Measurements from ENCODE around the gene FLNB. TPM values are rescaled to one million over a fixed set of nuclear protein-coding genes. Genes with fewer than 3 reads are reported as not detected.

FLNB gene
- total and polyA plus RNA-seq, 2 of the 4 experiments (the other 2 are of a cell fraction) = 78.0 to 136 TPM

- Histone ChIP-seq H3K9me3 (ENCODE audit: control insufficient read depth, insufficient read depth, low read length) (no peaks in the 10 kb centered on the region), H3K4me3 (ENCODE audit: insufficient read depth, low read depth, low read length) (no peak overlapping the region), H3K27ac (ENCODE audit: insufficient read depth, low read length) (no peak overlapping the region), H2BK15ac (ENCODE audit: low read depth, low read length) (no peak overlapping the region), H3K36me3 (ENCODE audit: control insufficient read depth, insufficient read depth, low read length) (no peaks in the 10 kb centered on the region), H2BK5ac (ENCODE audit: low read depth, low read length, poor library complexity, severe bottlenecking) (no peak overlapping the region), H3K18ac (ENCODE audit: low read depth, low read length) (no peak overlapping the region), H2AK5ac (ENCODE audit: low read depth, low read length) (no peak overlapping the region), H2BK20ac (ENCODE audit: low read depth, low read length) (no peak overlapping the region), H4K5ac (ENCODE audit: low read depth, low read length) (no peak overlapping the region), H3K14ac (replicated peaks; ENCODE audit: low read depth, low read length) (no peak overlapping the region), H4K8ac (ENCODE audit: low read depth in 2 of 2, low read length in 2 of 2) (no peak overlapping the region), H3K9ac (ENCODE audit: low read depth, low read length) (no peak overlapping the region), H4K91ac (ENCODE audit: insufficient read depth, low read depth, low read length) (no peak overlapping the region), H2AFZ (replicated peaks; ENCODE audit: low read length, poor library complexity) (no peak overlapping the region), H3K27me3 (ENCODE audit: control insufficient read depth, insufficient read depth, low read length) (no peaks in the 10 kb centered on the region), H4K20me1 (ENCODE audit: insufficient read depth, low read length) (peaks cover 92% of the 10 kb centered on the region), H3K56ac (ENCODE audit: extremely low read depth, insufficient read depth, low read length) (no peak overlapping the region), H3K23ac (ENCODE audit: low read depth, low read length) (no peak overlapping the region), H3K4me2 (ENCODE audit: low read depth, low read length) (no peak overlapping the region), H3K4me1 (ENCODE audit: control insufficient read depth, insufficient read depth, low read length) (peaks cover 29% of the 10 kb centered on the region), H3K9me1 (ENCODE audit: insufficient read depth, low read length) (peaks cover 32% of the 10 kb centered on the region), H2BK120ac (ENCODE audit: low read depth, low read length) (no peak overlapping the region), H3K79me1 (ENCODE audit: low read depth in 1 of 2, low read length in 2 of 2) (peaks cover 13 to 82% of the 10 kb centered on the region in 2 experiments), H2AK9ac (replicated peaks; ENCODE audit: low read depth, low read length, poor library complexity) (no peak overlapping the region), H3K4ac (ENCODE audit: low read depth, low read length) (no peak overlapping the region)
- in situ Hi-C loops (cut with MboI; ENCODE audit: low sequenced_read_pairs) = no loop called here
- ATAC-seq (ENCODE audit: low read depth) = no peak
- no peak for TF ChIP-seq USF2 (IDR thresholded peaks at IDR 0.05; ENCODE audit: low read depth, low read length)
- TF ChIP-seq MAFK (IDR thresholded peaks at IDR 0.05; ENCODE audit: low read depth, low read length) = no peak
- no peak for TF ChIP-seq RFX5 (IDR thresholded peaks at IDR 0.05; ENCODE audit: low read depth, low read length)
- no peak for TF ChIP-seq RCOR1 (IDR thresholded peaks at IDR 0.05; ENCODE audit: insufficient replicate concordance, low read length)
- no peak for TF ChIP-seq NFE2L2 (IDR thresholded peaks at IDR 0.05; ENCODE audit: low read depth, low read length)
- TF ChIP-seq POLR2A (IDR thresholded peaks at IDR 0.05; ENCODE audit: low read depth, low read length) = no peak
- TF ChIP-seq MXI1 (IDR thresholded peaks at IDR 0.05; ENCODE audit: borderline replicate concordance, low read depth, low read length) = no peak
- no peak for TF ChIP-seq BHLHE40 (IDR thresholded peaks at IDR 0.05; ENCODE audit: low read depth, low read length)
- TF ChIP-seq FOS (IDR thresholded peaks at IDR 0.05; ENCODE audit: low read depth, low read length) = no peak
- TF ChIP-seq CHD1 (IDR thresholded peaks at IDR 0.05; ENCODE audit: low read depth, low read length) = no peak
- TF ChIP-seq ELK1 (IDR thresholded peaks at IDR 0.05; ENCODE audit: borderline replicate concordance, low read depth, low read length) = no peak
- TF ChIP-seq MAZ (IDR thresholded peaks at IDR 0.05; ENCODE audit: borderline replicate concordance, low read depth, low read length) = no peak
- TF ChIP-seq CTCF (conservative IDR thresholded peaks at IDR 0.05; ENCODE audit: low read depth, low read length) = no peak
- TF ChIP-seq CEBPB (IDR thresholded peaks at IDR 0.05; ENCODE audit: low read depth, low read length) = no peak
- no peak for TF ChIP-seq SMC3 (IDR thresholded peaks at IDR 0.05; ENCODE audit: low read depth, low read length)
- intact Hi-C loops (cut with micrococcal nuclease) = loop anchor here (5.0 kb wide), 1 partner anchor 59 kb away; no protein-coding TSS in a partner anchor
- BruUV-seq (replicated peaks) = no TSS peak
- CTCF ChIA-PET = no interaction called here
- no peak for DNase-seq
- no CpG with 5 or more reads among the region's 2 CpGs for WGBS, 2 experiments (ENCODE audit: extremely low coverage in 2 of 2, insufficient read length in 1 of 2)
- dilution Hi-C loops (cut with HindIII; ENCODE audit: low sequenced_read_pairs, unreplicated experiment) = no loop called here
- POLR2A ChIA-PET (ENCODE audit: unreplicated experiment) = interaction anchor here (0.6 kb wide), 1 partner anchor 10 kb away, joined by 3 read pairs; no protein-coding TSS in a partner anchor
These were observed 15.3 kb downstream of the FLNB start for GRCh38 chr3:58023531-58023930.
